CD4-positive, alpha-beta T cell treated with Interleukin-12 subunit alpha and Interleukin-12 subunit beta, for 1 hour (primary cell): Measurements from ENCODE around the gene ANKMY1.

ENCODE experiments used
- DNase-seq: peaks from one replicate; pipeline ENCODE4 v3.0.0-alpha.2; 2020

ANKMY1 gene

DNA sequence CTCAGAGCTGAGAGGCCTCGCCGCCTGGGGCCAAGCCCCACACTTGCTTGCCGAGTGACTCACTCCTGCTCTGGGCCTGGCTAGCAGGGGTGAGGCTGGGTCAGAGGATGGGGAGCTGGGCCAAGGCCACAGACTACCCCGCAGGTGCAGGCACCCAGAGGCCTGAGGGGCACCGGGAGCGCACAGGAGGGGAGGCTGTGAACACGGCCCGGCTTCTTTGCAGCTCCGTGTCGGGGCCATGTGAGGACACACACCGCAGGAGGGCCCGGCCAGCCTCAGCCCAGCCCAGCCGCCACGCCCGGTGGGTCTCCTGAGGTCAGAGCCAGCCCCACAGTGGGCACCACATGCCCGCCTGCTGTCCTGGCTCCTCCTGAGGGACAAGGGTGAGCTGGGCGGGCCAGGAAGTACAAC lies 113.9 kb downstream of the ANKMY1 start:
- DNase-seq = no peak

DNA sequence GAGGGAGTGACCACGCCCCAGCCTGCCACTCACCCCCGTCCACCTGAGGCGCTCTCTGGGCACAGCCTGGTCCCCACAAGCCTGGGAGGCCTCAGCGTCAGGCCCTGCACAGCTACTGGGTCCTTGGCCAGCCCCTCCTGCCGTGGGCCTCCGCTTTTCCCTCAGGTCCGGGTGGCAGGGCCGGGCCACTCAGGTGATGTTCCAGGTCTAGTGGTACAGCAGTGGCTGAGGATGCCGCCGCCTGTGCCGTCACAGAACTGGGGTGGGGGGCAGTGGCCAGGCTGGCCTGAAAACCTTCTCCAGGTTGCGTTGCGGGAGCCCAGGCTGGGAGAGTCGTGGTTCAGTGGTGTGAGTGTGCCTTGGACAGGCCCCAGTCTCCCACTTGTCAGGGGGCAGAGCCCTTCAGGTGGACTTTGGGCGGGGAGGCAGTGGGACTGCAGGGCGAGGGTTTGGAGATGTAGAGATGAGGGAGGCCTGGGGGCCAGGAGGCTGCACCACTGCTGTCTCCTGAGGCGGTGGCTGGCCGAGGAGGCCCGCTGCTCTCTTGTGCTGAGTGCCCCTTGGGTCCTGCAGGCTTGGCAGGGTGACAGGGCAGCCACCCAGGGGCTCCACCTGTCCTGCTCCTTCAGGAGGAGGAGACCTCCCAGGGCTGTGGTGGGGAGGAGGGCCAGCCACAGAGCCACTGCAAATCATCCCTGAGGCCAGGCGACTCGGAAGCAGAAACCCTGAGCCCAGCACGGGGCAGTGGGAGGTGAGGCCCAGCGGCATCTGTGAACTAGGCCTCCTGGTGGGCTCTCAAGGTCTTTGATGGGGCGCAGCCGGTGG lies 114.7 kb downstream of the ANKMY1 start:
- DNase-seq = no peak

DNA sequence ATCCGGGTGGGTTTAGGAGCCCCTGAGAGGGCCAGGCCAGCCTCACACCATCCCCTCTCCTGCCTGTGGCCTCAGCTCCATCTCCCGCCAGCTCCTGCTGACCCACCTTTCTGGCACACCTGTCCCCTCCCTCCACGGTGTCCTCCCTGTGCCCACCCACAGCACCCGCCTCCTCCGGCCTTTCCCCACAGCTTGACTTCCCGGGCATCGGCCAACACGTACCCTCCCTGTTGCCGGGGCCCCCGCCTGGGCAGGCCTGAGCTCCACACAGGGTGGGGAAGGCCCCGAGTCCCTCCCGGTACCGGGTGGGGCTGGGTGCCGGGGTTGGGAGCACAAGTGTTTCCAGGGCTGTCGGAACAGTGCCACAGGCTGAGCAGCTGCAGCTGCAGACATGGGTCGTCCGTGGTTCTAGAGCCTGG lies 115.8 kb downstream of the ANKMY1 start:
- DNase-seq = no peak

DNA sequence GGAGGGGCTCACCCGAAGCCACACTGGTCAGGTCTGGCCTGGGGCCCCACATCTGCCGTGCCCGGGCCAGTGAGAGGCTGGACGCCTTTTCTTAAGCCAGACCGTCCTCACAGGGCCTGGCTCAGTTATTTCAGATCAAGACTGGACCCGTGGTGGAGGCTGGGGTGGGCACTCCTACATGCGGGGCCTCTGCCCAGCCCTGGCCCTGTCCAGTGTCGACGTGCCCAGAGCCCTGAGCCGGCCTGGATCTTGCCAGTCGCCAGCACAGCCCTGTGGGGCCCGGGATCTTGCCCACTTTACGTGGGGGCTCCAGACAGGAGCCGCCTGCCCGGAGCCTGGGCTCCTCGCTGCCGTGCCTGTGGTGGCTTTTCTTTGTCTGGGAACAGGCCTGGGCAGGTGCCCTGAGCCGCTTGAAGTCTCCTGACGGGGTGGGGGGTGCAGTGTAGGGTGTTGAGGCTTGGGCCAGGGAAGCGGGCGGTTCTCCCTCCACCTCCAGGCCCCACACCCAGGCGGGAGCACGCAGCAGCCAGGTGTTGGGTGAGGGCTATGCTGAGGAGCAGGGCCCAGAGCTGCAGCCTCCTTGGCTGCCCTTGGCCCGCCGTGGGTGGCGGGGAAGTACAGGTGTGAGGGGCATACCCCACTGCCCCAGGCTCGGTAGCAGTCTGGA lies 116.3 kb downstream of the ANKMY1 start:
- DNase-seq = no peak

DNA sequence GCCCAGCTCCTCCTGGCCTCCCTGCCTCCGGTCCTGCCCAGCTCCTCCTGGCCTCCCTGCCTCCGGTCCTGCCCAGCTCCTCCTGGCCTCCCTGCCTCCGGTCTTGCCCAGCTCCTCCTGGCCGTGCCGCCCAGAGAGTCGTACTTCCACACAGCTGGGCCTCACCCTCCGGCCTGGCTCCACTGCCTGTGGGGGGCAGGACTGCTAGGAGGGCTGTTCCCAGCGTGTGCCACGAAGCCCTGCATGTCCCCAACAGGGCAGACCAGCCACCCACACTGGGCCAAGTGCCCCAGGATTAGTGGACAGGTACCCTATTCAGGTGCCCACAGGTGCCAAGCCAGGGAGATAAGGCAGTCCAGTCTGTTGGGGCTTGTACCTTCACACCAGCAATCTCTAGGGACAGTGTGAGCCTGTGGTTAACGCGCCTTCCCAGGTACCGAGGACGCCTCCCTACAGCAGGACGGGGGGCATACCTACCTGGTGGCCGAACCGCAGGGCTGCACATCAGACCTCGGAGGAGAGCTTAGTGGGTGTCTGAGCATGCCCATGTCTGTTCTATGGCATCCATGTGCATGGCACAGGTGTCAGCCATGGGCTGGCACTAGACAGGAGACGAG lies 117.0 kb downstream of the ANKMY1 start:
- no peak for DNase-seq

DNA sequence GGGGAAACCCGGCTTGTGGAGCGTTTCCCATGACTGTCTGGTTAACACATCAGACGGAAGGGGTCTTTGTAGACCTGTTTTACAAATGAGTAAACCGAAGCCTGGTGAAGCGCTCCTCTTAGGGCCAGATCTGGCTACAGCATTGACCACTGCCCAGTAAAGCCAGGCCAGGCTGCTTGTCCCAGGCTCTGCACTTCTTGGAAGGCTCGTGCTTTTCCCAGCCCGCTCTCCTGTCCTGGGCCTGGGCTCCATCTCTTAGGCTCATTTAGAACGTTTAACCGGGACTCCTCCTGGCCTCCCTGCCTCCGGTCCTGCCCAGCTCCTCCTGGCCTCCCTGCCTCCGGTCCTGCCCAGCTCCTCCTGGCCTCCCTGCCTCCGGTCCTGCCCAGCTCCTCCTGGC lies 117.5 kb downstream of the ANKMY1 start:
- DNase-seq = no peak

DNA sequence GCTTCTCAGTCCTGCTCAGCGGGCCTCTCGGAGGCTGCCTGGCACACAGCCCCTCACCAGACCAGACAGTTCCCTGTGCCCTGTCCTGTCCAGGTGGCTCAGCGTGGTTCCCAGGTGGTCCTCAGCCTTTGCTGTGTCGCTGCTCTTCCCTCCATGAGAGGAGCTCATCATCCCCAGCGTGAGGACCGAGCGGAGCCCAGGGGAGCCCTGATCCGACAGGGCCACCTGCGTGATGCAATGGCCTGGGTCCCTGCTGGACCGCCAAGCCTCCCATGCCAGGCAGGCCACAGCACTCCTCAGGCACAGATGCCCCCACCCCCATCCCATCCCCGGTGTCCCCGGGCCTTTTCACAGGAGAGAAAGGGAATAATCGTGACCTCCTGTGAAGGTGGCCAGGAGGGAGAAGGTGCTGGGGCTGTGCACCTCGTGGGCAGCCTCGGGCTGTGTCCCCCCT lies 118.1 kb downstream of the ANKMY1 start:
- no peak for DNase-seq

DNA sequence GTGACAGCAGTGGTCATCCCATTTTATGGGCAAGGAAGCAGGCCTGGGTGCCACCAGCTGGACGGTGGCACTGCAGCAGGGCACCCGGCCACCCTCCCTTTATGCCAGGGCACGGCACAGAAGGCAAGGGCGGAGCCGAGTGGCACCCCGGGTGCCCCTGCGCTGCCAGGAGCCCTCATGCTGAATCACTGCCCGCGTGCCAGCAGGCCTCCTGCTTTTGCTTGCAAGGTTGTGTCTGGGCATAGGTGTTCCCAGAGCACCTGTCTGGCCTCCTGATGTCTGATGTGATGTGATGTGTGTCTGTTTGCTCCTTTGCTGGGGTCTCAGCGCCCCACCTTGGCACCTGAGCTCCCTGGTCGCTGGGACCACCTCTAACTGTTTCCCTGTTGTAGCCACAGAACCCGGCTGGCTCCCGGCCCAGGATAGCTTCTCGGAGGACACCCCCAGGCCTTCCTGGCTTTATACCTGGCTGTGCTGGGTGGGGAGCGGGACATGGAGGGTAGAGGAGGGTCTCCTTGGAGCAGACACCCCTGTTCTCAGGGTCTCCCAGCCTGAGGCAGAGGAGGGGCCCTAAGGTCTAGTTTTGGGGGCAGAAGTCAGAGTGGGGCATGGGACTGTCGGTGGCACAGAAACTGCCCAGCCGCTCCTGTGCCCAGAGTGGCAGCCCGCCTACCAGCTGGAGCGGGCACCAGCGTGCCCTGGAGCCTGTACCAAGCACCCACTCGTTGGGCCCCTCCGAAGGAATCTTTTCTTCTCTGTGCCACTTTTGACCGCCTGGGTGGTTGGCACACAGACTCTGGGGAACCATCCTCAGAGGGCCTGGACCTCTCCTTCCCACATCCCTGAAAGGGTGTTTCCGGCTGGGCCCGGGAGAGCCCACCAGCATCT lies 118.7 kb downstream of the ANKMY1 start:
- DNase-seq = no peak

DNA sequence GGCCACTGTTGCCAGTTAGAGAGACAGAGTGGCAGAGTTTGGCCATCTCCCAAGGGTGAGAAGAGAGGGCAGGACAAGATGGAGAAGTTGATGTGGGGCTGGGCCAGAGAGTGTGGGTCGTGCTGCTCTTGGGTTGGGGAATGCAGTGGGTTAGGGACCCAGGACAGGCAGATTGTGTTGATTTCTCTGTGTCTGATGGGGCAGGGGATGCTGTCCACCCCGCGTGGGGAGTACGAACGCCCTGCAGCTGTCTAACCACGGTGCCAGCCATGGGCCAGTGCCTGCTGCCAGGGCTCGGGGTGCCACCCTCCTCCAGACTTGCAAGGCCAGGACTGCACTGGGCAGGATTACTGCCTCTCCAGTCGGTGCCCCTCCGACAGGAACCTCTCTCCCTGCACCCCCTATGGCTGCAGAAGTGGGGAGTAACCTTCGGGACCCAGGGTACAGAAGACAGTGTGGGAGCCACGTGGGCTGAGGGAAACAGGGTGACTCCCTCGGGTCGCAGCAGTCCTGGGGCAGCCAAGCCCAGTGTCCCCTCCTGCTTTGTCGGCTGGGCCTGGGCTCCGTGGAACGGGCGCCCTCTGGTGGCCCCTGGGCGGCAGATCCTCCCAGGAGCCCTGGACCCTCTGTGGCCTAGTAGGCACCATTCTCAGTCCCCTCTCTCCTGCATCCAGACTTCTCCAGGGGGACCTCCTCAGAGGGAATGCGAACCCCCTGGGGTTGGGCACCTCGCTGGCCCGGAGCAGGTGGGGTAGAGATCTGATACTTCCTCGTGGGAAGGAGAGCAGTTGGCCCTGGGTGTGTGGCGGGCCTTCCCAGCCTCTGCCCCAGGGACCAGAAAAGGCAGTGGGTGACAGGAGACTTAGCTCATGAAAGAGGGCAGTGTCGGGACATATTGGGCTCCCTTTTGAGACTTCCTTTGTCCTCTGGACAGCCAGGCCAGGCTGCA lies 119.7 kb downstream of the ANKMY1 start:
- DNase-seq = peak; percentile 70

DNA sequence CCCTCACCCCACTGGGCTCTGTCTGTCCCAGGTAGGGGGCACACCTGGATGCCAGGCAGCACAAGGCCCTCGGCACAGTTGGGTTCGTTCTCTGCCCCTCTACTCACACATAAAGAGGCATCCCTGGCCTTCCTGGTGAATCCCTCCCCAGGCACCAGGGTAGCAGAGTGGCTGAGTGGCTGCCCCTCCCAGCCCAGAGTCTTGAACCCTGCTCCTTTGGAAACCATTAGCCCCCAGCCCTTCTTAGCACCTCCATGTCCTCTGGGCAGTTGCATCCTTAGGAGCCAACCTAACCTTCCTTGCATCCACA lies 120.3 kb downstream of the ANKMY1 start:
- DNase-seq = no peak

DNA sequence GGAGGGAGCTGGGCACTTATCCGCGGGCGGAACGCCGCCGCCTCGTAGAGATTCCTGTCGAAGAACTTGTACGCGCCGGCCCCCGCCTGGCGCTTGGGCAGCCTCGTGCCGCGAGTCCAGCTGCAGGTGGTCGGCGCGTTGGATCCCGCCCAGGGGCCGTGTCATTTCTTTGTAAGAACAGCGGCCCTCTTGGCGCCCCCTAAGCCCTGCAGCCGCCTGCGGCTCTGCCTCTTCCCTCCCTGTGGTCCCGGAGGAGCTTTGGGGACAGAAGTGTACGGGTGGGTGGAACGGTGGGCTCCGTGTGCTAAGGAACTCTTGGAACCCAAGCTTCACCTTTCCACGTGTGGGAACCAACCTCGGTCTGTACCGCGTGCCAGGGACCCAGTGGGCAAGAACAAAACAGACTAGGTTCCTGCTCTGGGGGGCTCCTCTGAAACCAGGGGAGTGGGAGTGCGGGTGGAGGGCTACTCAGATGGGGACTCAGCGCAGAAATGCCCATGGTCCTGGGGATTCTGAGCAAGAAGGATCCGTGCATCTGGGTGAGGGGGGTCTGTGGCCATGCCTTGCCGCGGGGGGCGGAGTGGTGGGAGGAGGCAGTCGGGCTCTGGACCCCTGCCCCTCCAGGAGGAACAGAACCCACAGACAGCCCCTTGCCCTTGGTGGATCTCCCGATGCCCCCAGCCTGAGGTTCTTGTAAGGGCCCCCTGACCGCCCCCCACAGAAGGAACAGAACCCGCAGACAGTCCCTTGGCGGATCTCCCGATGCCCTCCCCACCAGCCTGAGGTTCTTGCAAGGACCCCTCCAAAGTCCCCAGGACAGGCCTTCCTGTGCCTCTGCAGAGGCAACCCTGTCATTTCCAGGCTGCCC lies 120.9 kb downstream of the ANKMY1 start:
- no peak for DNase-seq

DNA sequence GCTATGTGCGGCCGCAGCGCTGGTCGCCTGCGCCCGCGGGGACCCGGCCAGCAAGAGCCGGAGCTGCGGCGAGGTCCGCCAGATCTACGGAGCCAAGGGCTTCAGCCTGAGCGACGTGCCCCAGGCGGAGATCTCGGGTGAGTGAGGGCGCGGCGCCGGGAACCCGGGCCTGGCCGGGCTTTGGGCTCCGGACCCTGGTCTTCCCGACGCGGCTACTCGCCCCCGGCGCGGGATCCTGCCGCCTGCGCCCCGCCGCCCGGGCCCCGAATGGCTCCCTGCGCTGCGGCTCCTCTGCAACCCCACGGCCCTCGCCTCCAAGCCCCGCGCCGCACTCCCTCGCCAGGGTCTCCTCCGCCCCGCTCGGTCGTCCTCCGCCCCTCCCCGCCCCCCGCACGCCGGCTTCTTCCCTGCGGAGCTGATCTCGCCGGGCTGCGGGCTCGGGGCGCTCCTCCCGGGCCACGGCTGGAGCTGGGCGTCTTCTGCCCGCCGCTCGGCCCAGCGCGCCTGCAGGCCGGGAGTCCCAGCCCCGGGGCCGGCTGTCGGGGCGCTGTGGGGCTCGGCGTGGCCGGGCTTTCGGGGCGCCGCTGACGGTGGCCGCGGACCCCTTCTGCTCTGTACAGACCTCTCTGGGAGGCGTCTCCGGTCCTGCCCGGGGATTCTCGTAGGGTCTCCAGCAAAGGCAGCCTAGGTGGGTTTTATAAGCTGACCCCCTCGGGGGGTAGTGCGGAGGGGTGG lies 121.7 kb downstream of the ANKMY1 start:
- DNase-seq = no peak

DNA sequence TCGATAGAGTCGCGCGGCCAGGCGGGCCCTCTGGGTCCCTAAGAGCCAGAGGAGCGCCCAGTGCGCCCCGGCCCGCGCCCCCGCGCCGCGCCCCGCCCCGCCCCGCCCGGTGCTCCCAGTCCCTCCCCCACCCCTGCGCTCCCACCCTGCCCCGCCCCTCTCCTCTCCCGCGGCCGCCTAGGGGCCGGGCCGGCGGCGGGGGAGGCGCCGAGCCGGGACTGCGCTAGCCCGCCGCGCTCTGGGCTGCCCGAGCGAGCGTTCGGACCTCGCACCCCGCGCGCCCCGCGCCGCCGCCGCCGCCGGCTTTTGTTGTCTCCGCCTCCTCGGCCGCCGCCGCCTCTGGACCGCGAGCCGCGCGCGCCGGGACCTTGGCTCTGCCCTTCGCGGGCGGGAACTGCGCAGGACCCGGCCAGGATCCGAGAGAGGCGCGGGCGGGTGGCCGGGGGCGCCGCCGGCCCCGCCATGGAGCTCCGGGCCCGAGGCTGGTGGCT lies 122.3 kb downstream of the ANKMY1 start, which contains the start of gene GPC1:
GPC1 (plus strand) TSS at position 207 of the 491 bp plus-strand sequence; CDS start at position 463, 256 bp downstream.
- DNase-seq = peak; percentile 66

DNA sequence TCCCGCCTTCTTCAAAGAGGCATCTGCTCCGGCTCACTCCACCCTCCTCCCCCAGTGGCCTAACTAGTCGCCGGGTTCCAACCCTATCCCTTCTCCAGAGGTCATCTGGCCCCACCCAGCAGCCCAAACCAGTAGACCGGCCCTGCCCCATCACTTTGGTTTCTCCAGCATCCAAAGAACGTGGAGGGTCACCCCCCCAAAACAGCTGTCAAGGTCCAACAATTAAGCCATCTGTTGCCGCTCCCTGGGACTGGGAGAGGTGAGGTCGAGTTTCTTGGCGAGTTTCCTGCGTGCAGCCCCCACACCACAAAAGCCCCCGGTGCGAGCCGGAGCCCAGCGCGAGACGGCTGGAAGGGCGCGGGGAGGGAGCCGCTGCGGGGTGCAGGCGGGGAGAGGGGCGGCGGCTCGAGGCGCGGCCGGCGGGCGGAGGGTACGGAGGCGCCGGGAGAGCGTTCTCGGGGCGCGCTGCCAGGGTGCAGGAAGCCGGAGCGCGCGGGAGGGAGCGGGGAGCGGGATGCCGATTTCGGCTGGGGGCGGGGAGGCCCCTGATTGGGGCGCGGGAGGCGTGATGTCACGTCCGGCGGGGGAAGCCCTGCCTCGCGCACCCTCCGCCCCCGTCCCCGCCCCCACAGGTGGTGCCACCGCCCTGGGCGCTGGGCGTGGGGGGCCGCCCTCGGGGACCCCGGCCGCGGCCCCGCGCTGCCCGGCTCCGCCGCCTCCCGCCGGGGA lies 122.9 kb downstream of the ANKMY1 start:
- peak; percentile 91 for DNase-seq

DNA sequence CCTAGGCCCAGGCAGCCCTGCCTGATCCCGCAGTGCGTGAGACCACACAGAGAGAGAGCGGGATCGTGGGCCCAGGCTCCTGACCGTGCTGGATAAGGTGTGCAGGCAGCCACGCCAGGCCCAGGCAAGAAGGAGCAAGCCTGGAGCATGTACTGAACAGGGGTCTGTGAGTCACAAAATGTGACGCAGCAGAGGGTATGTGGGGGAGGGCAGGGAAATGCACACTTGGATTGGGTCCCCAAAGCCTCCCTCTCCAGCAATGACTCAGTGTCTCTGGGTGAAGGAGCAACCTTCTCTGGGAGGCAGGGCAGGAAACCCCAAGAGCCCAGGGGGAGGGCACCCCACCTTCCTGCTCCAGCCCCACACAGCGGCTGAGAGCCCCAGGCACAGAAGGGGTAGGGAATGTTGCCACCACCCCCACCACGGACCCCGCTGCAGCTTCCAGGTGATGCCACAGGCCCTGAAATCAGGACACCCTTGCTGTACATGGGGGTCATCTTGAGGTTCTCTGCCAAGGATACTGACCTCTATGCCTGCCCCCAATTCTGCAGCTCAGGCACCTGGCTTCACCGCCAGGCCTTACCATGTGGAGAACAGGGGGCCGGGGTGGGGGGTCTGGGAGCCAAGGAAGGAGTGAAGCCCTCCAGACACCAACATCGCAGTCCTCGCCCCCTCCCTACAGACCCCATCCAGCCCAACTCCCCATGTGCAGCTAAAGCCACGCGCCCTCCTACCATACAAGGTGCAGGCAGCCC lies 123.6 kb downstream of the ANKMY1 start:
- DNase-seq = no peak

DNA sequence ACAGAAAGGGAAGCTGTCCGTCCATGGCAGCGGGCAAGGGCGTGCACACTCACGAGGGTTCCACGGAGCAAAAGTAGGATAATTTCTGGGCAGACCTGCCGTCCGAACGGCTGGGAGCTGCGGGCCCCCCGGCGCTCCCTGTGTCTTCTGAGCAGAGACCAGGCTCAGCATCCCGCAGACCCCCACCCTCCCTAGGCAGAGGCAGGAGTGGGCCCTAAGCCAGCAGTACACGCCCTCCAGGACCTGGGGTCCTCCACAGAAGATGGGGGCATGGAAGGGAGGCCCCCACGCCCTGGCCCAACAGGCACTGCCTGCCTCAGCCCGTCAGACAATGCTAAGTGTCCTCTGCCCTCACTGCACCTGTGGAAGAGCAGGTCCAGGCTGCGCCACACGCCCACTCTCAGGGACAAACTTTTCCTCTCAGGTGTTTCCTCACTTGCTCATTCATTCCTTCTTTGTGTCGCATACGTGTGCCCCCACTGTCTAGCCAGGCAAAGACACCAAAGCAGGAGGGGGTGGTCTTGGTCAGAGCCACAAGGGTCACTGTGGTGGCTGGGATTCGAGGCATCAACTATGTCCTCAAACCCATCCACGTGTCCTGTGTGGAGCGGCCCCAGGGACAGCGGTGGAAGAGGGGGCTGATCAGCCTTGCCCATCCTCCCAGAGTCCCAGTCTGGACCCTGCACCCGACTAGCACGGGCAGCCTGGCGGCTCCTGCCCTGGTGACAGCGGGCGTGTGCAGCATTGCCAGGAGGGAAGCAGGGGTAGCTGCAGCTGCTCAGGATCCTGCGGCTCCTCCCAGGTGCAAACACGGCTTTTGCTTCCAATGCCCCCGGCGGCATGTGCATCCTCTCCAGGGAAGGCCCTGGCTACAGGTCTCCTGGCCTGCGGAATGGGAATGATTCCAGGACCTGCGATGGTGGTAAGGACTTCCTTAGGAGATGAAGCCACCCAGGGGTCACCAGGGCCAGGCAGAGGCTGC lies 124.7 kb downstream of the ANKMY1 start:
- DNase-seq = no peak

DNA sequence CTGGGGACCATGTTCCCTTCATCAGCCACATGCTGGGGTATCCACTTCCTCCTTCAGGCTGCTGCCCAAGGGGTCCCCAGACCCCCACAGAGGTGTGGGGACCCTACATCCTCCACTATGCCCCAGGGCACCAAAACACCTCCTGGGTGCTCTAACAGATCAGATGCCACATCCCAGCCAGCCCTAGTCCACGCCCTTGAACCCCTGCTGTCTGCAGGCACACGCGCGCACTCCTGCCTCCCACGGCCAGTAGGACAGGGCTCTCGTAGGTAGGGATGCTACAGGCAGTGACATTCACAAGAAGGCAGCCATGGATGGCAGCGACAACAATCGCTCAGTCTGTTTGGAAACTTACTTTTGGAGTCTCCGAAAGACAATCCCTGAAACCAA lies 125.4 kb downstream of the ANKMY1 start:
- DNase-seq = no peak
